Endometrial microvascular endothelial cells (primary cell): Measurements from ENCODE around the gene KSR1. TPM values are rescaled to one million over a fixed set of nuclear protein-coding genes. Genes with fewer than 3 reads are reported as not detected.

Experiments
- in situ Hi-C: cut with HindIII; loops from 2 replicates; pipeline ENCODE4 v1.10.0; 2017; ENCODE audit warnings: low sequenced_read_pairs, low pct_unique_long_range_greater_than_20kb; ENCODE audit errors: inconsistent ontology term
- total RNA-seq: library from RNA; depleted of rRNA; stranded (reverse); fragments of >200 nt; gene quantifications from one replicate; pipeline ENCODE4 v1.2.3, GENCODE V29; 2015; ENCODE audit errors: inconsistent ontology term

Gene KSR1
- total RNA-seq, 1 donor from 2014 or later: 29.9 TPM

- in situ Hi-C loops: no loop called here
These were observed 97.9 kb downstream of the KSR1 start for GRCh38 chr17:27554152-27554551.

GRCh38 chr17:27554911-27555310, 98.7 kb downstream of the KSR1 start:
- in situ Hi-C loops: no loop called here

- in situ Hi-C loops: no loop called here
These were observed 99.1 kb downstream of the KSR1 start for GRCh38 chr17:27555339-27555738.

GRCh38 chr17:27558341-27558740, 102.1 kb downstream of the KSR1 start:
- in situ Hi-C loops: no loop called here

- in situ Hi-C loops: no loop called here
These were observed 102.7 kb downstream of the KSR1 start for GRCh38 chr17:27558842-27559505.

DNA sequence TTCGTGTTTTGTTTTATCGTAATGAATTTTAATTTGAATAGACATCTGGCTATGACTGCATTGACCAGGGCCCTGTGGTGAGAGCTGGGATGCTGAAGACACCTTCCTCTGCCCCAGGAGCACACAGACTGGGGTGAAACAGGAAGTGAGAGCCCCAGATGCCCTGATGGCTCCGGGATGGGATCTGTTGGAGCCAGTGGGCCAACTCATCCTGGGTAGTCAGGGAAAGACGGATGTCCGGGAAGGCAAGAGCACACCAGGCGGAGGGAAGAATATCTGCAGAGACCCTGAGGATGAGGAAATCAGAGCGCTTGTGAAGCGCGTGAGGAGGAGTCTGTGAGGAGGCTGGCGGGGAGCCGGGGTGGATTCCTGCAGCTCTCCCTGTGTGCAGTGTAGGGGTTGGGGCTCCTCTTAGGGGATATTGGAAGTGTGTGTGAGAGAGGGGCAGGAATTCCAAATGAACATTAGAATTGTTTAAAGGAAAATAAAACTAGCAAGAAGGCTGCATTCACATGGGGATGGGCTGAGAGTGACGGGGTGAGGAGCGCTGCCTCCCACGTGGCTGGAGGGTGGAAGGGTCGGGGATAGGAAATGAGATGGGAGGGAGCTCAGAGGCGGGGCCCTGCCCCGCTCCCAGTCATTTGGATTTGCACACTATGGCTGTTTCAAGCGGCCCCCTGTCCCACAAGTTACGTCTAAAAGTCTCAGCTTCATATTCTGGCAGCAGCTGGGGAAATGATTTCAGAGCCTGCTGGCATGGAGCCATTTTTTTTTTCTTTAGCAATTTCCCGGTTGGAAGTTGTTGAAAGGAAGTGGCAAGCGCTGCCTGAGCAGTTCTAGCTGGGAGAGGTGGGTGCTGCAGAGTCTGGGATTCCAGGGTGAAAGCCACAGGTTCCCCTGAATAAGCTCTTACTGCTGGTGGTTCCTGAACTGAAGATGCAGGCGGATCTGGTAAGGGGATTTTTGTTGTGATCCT, 103.5 kb downstream of the KSR1 start:
- in situ Hi-C loops: no loop called here

GRCh38 chr17:27560668-27561067, 104.4 kb downstream of the KSR1 start:
- in situ Hi-C loops: no loop called here

DNA sequence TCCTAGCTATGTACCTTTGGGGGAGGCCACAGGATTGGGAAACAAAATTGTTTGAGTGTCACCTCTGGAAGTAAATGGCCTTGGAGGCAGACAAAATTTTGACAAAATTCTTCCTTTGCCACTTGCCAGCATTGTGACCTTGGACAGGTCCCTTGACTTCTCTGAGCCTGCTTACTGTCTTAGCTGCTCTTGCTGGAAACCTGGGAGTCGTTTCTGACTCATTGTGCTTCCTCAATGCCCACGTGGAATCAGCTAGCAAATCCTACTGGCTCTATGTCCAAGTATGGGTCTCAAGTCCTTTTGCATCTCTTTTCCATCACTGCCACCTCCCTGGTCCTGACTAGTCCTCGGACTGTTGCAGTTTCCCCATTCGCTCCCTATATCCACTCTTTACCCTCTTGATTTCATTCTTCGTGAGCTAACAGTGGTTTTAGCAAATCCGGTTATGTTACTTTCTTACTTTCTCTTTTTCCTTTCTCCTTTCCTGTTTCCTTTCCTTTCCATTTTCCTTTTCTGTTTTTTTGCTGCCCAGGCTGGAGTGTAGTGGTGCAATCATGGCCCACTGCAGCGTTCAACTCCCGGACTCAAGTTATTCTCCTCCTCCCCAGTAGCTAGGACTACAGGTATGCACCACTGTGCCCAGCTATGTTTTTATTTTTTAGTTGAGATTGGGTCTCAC, 106.7 kb downstream of the KSR1 start:
- in situ Hi-C loops: no loop called here

DNA sequence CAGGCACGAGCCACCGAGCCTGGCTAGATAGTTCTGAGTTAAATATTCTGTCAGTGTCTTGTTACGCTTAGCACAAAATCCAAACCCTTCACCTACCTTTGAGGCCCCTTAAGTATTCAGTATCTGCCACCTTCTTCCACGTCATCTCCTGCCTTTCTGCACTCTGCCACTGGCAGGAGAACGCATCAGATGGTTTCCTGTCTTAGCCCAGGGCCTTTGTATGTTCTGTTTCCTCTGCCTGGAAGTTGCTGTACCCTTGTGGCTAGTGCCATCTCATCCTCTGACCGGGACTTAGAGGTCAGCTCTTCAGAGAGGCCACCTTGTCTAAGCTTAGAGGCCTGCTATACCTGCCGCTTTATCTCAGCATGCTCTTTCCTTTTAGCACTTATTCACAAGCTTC, 107.3 kb downstream of the KSR1 start:
- in situ Hi-C loops: no loop called here

DNA sequence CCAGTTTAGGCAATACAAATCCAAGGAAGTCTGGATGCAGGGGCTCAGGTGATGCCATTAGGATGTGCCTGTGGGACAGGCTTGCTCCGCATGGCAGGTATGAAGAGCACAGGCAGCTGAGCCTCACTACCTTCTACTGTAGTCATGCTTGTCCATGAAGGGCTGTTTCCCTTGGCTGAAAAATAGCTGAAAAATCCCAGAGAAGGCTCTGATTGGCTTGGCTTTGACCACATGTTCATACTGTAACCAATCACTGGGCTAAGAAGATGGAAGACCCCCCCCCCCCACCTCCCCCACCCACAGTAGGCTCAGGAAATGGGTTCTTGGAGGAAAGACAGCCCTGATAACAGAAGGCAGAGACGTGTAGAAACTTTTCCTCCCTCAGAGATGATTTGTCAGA, 108.2 kb downstream of the KSR1 start:
- in situ Hi-C loops: no loop called here

- in situ Hi-C loops: no loop called here
These were observed 109.8 kb downstream of the KSR1 start for GRCh38 chr17:27565874-27566670.

DNA sequence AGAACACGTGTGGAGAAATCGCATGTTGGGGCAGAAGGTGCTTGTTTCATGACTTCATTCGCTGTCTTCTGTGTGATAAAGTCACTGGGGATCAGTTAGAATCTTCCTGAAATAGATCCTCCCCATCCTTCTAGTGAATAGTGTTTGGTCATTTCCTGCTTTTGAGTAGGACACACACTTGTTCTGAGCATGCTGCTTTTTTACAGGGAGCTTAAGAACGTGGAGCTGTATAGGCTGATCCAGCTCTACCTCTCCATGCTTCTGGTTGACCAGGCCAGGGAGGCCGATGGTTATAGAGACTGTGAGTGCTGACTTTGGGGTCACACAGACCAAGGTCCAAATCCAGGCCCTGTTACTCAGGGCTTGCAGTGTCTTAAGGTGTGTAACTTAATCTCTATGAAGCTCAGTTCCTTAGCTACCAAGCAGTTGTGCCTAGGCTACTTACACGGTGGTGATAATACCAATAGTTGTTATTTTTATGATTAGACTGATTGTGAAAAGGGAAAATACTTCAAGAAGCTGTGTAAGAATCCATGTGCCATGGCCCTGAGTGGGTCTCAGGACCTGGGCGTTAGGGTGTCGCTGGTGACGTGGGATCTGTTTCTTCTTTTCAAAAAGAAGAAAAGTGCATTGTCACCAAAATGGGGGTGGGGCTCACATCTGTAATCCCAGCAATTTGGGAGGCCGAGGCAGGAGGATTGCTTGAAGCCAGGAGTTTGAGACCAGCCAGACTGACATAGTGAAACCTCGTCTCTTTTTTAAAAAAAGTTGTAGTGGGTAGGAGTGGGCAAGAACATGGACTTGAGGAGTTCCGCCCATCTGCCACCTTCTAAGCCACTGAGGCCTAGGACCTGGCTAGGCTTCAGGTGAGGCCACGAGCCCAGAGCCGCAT, 110.7 kb downstream of the KSR1 start:
- in situ Hi-C loops: no loop called here

DNA sequence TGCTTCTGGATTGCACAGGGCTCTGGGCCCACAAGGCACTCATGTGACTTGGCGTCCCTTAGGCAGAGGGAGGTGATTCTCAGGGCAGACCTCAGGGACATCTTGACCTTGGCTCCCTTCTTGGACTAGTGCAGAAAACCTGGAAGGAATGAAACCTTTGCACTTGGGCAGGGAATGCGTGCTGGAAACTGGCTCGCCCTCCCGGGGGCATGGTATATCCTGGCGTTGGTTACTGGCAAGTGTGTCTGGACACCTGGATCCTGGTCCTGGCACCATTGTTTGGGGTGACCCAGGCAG, 111.3 kb downstream of the KSR1 start:
- in situ Hi-C loops: no loop called here

GRCh38 chr17:27568216-27568615, 112.0 kb downstream of the KSR1 start:
- in situ Hi-C loops: no loop called here

- in situ Hi-C loops: no loop called here
These were observed 112.6 kb downstream of the KSR1 start for GRCh38 chr17:27568811-27569210.

DNA sequence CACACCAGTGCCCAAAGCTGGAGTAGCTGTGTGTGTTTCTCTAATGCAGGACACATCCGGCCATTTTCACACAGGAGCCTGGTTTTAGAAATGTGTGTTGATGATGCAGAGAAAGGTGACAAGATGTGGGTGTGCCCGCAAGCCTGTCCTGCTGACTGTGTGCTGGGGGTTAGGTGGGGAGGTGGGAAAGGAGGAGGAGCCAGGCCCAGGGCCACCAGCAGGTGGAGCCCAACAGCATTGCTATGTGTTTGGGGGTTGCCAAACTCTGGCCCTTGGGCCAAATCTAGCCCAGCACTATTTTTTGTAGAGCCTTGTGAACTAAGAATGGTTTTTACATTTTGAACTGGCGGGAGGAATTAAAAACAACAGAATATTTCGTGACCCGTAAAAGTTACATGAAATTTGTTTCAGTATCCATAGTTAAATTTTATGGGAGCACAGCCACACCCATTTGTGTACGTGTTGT, 113.0 kb downstream of the KSR1 start:
- in situ Hi-C loops: no loop called here

DNA sequence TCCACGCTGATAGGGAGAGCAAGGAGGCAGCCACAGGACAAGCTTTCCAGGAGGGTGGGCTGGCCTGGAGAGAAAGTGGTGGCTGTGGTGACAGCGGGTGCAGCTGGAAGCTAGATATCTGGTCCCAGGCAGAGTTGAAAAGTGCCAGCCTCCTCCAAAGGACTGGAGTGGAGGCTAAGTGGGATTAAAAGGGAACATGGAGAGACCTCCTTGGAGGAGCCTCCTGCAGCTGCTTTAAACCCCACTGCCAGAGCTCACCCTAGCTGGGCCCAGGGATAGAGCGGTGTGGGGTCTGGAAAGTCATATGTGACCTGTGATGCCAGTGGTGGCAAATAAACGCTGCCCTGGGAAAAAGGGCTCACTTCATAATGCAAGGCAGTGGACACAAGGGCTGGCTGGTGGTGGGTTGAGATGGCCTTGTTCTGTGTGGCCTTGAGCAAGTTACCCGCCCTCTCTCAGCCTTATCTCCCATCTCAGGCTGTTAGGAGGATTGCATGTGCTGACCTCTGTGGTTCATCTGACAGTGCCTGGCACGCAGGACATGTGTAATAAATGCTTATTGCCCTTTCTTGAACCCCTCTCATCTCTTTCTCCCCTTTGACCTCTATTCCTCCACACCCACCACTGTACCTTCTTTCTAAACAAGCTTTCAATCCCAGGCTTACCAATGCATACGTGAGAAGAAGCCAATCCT, 113.8 kb downstream of the KSR1 start:
- in situ Hi-C loops: no loop called here

DNA sequence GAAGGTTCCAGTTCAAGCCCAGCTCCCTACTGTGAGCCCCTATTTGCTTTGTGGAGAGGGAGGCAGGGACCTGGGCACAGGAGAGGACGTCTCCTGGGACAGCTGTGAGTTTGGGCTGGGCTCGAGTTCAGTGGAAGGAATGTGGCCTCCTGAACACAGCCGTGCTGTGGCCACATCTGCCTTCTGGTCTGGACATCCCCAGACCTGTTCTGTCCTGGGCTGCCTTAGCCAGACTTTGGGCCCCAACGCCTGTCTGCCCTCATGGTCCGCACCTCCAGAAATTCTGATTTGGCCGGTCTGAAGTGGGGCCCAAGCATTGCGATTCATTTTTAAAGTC, 114.3 kb downstream of the KSR1 start:
- in situ Hi-C loops: no loop called here
